Measurements from ENCODE around the gene PAX4. TPM values are rescaled to one million over a fixed set of nuclear protein-coding genes. Genes with fewer than 3 reads are reported as not detected.
"Not testable (repeated sequence)": the region's sequence is repeated elsewhere in the genome, so short reads cannot be mapped to it uniquely, and the experiment has no call there.

Gene PAX4
- total RNA-seq, 4 donors from 2014 or later = 0.41 to 5.0 TPM; not detected in 2

DNA sequence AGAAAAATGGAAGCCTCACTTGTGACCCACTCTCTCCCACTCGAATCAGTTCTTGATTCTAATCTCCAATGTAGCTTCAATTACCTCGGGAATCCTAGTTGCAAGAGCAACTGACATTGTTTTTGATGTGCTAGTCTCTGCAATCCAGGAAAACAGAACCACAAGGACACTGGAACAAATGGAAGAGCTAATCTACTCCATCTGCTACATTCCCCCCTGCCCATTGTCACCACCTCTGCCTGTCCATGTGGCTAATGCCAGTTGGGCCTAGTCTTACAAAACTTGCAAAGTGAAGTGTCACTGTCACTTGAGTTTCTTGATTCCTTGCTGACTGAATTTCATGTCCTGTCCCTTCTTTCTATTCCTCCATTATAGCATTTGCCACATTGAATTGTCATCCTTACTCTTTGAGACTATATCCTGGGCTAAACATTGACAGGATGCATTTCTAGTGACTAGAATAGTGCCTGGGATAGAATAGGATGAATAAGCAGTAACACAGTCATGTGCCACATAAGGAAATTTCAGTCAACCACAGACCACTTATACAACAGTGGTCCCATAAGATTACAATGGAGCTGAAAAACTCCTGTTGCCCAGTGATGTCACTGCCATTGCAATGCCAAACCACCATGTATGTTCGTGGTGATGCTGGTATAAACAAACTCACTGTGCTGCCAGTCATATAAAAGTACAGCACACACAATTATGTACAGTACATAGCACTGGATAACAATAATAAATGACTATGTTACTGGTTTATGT, 46.0 kb downstream of the PAX4 start:
- no peaks in the 10 kb centered on the region for H3K36me3 ChIP-seq
- TF ChIP-seq, protein P1, sequence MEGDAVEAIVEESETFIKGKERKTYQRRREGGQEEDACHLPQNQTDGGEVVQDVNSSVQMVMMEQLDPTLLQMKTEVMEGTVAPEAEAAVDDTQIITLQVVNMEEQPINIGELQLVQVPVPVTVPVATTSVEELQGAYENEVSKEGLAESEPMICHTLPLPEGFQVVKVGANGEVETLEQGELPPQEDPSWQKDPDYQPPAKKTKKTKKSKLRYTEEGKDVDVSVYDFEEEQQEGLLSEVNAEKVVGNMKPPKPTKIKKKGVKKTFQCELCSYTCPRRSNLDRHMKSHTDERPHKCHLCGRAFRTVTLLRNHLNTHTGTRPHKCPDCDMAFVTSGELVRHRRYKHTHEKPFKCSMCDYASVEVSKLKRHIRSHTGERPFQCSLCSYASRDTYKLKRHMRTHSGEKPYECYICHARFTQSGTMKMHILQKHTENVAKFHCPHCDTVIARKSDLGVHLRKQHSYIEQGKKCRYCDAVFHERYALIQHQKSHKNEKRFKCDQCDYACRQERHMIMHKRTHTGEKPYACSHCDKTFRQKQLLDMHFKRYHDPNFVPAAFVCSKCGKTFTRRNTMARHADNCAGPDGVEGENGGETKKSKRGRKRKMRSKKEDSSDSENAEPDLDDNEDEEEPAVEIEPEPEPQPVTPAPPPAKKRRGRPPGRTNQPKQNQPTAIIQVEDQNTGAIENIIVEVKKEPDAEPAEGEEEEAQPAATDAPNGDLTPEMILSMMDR (IDR thresholded peaks at IDR 0.05) = no peak
- TF ChIP-seq EP300 (IDR thresholded peaks at IDR 0.05; ENCODE audit: low read depth) = no peak
- TF ChIP-seq POLR2A (IDR thresholded peaks at IDR 0.05) = no peak
- no peak for TF ChIP-seq POLR2AphosphoS5 (IDR thresholded peaks at IDR 0.05)
- no peaks in the 10 kb centered on the region for H3K4me1 ChIP-seq
- no peak overlapping the region for H3K4me3 ChIP-seq
- intact Hi-C loops (cut with DNase I; ENCODE audit: low total_unique reads) (no loop called here), in situ Hi-C loops (cut with MboI; ENCODE audit: low pct_ligation_motif_present in 1 of 4, low pct_unique_long_range_greater_than_20kb in 1 of 4, low sequenced_read_pairs in 3 of 4) (no loop called here)
- no peaks in the 10 kb centered on the region for H3K9me3 ChIP-seq
- no peaks in the 10 kb centered on the region for H3K27me3 ChIP-seq
- WGBS, 2 donors (ENCODE audit: low coverage in 1 of 2) = 50 to 75% methylated on average over 1 to 3 of the region's 3 CpGs
- H3K27ac ChIP-seq = no peak overlapping the region
- no peak for DNase-seq

DNA sequence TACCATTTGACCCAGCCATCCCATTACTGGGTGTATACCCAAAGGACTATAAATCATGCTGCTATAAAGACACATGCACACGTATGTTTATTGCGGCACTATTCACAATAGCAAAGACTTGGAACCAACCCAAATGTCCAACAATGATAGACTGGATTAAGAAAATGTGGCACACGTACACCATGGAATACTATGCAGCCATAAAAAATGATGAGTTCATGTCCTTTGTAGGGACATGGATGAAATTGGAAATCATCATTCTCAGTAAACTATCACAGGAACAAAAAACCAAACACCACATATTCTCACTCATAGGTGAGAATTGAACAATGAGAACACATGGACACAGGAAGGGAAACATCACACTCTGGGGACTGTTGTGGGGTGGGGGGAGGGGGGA, 49.9 kb downstream of the PAX4 start:
- H3K9me3 ChIP-seq; H3K4me1 ChIP-seq; DNase-seq; H3K4me3 ChIP-seq; H3K27me3 ChIP-seq; H3K27ac ChIP-seq; intact Hi-C loops (cut with DNase I; ENCODE audit: low total_unique reads); in situ Hi-C loops (cut with MboI; ENCODE audit: low pct_ligation_motif_present in 1 of 4, low pct_unique_long_range_greater_than_20kb in 1 of 4, low sequenced_read_pairs in 3 of 4); H3K36me3 ChIP-seq: not testable (repeated sequence)
- WGBS, 2 donors (ENCODE audit: low coverage in 1 of 2) = no CpG with 5 or more reads among the region's 3 CpGs

DNA sequence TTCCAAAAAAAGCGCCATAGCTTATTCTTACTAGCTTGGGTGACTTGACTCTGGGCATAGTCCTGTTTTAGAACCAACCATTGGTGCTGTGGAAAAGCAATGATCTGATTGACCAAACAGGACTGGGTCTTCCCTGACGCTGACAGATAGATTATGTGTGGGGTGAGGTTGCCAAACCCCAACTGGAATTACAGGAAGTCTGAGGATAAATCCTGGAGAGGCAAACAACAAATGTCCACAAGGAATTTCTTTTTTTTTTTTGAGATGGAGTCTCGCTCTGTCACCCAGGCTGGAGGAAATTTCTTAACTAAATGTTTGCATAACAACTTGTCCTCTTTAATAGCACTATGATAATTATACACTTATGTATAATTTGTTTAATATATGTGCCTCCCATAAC, 51.7 kb downstream of the PAX4 start:
- intact Hi-C loops (cut with DNase I; ENCODE audit: low total_unique reads) = no loop called here
- WGBS, 2 donors (ENCODE audit: low coverage in 1 of 2) = 76 to 80% methylated on average over 2 to 3 of the region's 3 CpGs
- DNase-seq = no peak
- in situ Hi-C loops (cut with MboI; ENCODE audit: low pct_ligation_motif_present in 1 of 4, low pct_unique_long_range_greater_than_20kb in 1 of 4, low sequenced_read_pairs in 3 of 4) = no loop called here
- Histone ChIP-seq H3K4me1 (no peaks in the 10 kb centered on the region), H3K27ac (no peak overlapping the region), H3K9me3 (peaks cover 0 to 3% of the 10 kb centered on the region in 2 donors), H3K27me3 (no peaks in the 10 kb centered on the region), H3K4me3 (no peak overlapping the region), H3K36me3 (no peaks in the 10 kb centered on the region)
- TF ChIP-seq EP300 (IDR thresholded peaks at IDR 0.05; ENCODE audit: low read depth) = no peak
- no peak for TF ChIP-seq POLR2A (IDR thresholded peaks at IDR 0.05)
- TF ChIP-seq, protein P1 (IDR thresholded peaks at IDR 0.05) = no peak
- no peak for TF ChIP-seq POLR2AphosphoS5 (IDR thresholded peaks at IDR 0.05)

Other genes with a start within 250 kb of the PAX4 start
- 10 to 100 TPM; 31.7 to 60.7 (median 41.5) TPM for gene ZNF800, start 225.4 kb downstream of the PAX4 start, total RNA-seq
- gene GCC1, start 32.5 kb downstream of the PAX4 start, total RNA-seq = 10 to 100 TPM; 10.3 to 20.5 (median 18.9) TPM
- gene ARF5, start 29.7 kb downstream of the PAX4 start, total RNA-seq = 100 to 1,000 TPM in 3 of 4 donors, 10 to 100 TPM in 1; 70.1 to 379 (median 194) TPM
- gene FSCN3, start 24.4 kb downstream of the PAX4 start, total RNA-seq = 1 to 10 TPM in 1 of 4 donors, under 1 TPM in 1, not detected in 2; 0.79 to 3.4 TPM
- gene SND1, start 34.1 kb upstream of the PAX4 start, total RNA-seq = 10 to 100 TPM; 64.3 to 77.0 (median 70.4) TPM